Diencephalon (tissue), 1 donor: Measurements from ENCODE around the gene BMP10. TPM values are rescaled to one million over a fixed set of nuclear protein-coding genes. Genes with fewer than 3 reads are reported as not detected.

Experiments used
- total RNA-seq: library from RNA; depleted of rRNA; stranded (reverse); fragments of >200 nt; gene quantifications from one replicate; pipeline ENCODE4 v1.2.3, GENCODE V29; 2014

BMP10 gene, protein sequence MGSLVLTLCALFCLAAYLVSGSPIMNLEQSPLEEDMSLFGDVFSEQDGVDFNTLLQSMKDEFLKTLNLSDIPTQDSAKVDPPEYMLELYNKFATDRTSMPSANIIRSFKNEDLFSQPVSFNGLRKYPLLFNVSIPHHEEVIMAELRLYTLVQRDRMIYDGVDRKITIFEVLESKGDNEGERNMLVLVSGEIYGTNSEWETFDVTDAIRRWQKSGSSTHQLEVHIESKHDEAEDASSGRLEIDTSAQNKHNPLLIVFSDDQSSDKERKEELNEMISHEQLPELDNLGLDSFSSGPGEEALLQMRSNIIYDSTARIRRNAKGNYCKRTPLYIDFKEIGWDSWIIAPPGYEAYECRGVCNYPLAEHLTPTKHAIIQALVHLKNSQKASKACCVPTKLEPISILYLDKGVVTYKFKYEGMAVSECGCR
- total RNA-seq, result not detected

DNA sequence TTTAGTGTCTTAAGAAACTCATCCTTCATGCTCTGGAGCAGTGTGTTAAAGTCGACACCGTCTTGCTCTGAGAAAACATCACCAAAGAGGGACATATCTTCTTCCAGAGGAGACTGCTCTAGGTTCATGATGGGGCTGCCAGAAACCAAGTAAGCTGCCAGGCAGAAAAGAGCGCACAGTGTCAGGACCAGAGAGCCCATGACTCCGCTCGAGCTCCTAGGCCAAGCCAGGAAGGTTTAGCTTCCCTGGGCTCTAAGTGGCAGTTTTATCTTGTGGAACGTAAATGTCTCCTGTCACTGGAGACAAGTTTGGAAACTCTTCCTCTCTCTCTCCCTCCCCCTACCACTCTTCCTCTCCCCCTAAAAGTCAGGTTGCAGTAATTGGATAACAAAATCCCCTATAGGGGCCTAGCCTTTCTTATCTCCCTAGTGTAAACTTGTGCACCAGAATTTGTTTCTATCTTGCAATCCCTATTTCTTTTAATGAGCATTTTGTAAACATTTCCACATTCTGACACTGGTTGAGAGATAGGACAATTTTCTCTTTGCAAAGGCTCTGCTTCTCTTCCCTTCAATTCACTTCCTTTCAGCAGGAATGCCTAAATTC is at the start of gene BMP10:
BMP10 (minus strand) TSS at position 239 of the 606 bp plus-strand sequence; CDS start at position 200, 39 bp downstream.

Other genes starting within 250 kb of the BMP10 start
- gene PROKR1, start 227.8 kb downstream of the BMP10 start, total RNA-seq, result 1.8 TPM
- gene ARHGAP25, start 136.6 kb downstream of the BMP10 start, total RNA-seq, result 2.3 TPM
- gene GKN2, start 81.5 kb upstream of the BMP10 start, total RNA-seq, result not detected
- not detected for gene GKN1, start 103.2 kb upstream of the BMP10 start, total RNA-seq
- 24.7 TPM for gene ANTXR1, start 141.8 kb upstream of the BMP10 start, total RNA-seq